Neuronal stem cell (in vitro differentiated cells): ENCODE results near the gene SLC39A11.

Experiments
- DNase-seq: peaks from one replicate; pipeline ENCODE4 v3.0.0-alpha.2; 2013; ENCODE audit warnings: low spot score
- H2AFZ ChIP-seq: one replicate; pipeline ENCODE4 v1.6.1; 2013; ENCODE audit warnings: mild to moderate bottlenecking, low read length, inconsistent platforms
- H2AK5ac ChIP-seq: 2 replicates; pipeline ENCODE4 v1.6.1; 2013; ENCODE audit warnings: low read depth, mild to moderate bottlenecking, inconsistent platforms, low read length, moderate library complexity, mixed read lengths
- H2BK120ac ChIP-seq: 2 replicates; pipeline ENCODE4 v1.6.1; 2013; ENCODE audit warnings: low read depth, mild to moderate bottlenecking, inconsistent platforms, low read length, moderate library complexity, mixed read lengths
- H2BK12ac ChIP-seq: one replicate; pipeline ENCODE4 v1.6.1; 2013; ENCODE audit warnings: low read length, inconsistent platforms
- H2BK15ac ChIP-seq: 2 replicates; pipeline ENCODE4 v1.6.1; 2013; ENCODE audit warnings: mild to moderate bottlenecking, low read length, inconsistent platforms, mixed read lengths
- H2BK5ac ChIP-seq: one replicate; pipeline ENCODE4 v1.6.1; 2013; ENCODE audit warnings: inconsistent platforms, mild to moderate bottlenecking, low read length, moderate library complexity
- H3K14ac ChIP-seq: one replicate; pipeline ENCODE4 v1.6.1; 2013; ENCODE audit warnings: low read length, inconsistent platforms
- H3K18ac ChIP-seq: 2 replicates; pipeline ENCODE4 v1.6.1; 2013; ENCODE audit warnings: low read length, inconsistent platforms
- H3K23ac ChIP-seq: 2 replicates; pipeline ENCODE4 v1.6.1; 2013; ENCODE audit warnings: low read depth, mild to moderate bottlenecking, mixed read lengths, low read length, inconsistent platforms; ENCODE audit not compliant: poor library complexity
- H3K27ac ChIP-seq: replicated peaks from 3 replicates; pipeline ENCODE4 v1.5.1; 2013; ENCODE audit warnings: low read length, inconsistent platforms
- H3K27me3 ChIP-seq, 3 experiments: 2 replicates each; pipeline ENCODE4 v1.6.1; 2013; ENCODE audit warnings: low read length in 3 of 3, mild to moderate bottlenecking in 2 of 3, inconsistent platforms in 1 of 3, low read depth in 1 of 3, mixed read lengths in 1 of 3, moderate library complexity in 1 of 3; ENCODE audit not compliant: control insufficient read depth in 3 of 3, insufficient read depth in 3 of 3
- H3K36me3 ChIP-seq, 2 donors: replicated peaks in 1 of 2; 2 replicates each; pipeline ENCODE4 v1.6.1; 2013; ENCODE audit warnings: low read length in 2 of 2; ENCODE audit not compliant: control insufficient read depth in 2 of 2, insufficient read depth in 2 of 2
- H3K4ac ChIP-seq: 2 replicates; pipeline ENCODE4 v1.6.1; 2013; ENCODE audit warnings: inconsistent platforms, mild to moderate bottlenecking, low read length, moderate library complexity
- H3K4me1 ChIP-seq, 2 donors: 1 replicate in 1 of 2; 2 replicates in 1 of 2; pipeline ENCODE4 v1.6.1; 2013; ENCODE audit warnings: low read length in 2 of 2, low read depth in 1 of 2; ENCODE audit not compliant: control insufficient read depth in 2 of 2, insufficient read depth in 1 of 2
- H3K4me2 ChIP-seq: one replicate; pipeline ENCODE4 v1.6.1; 2013; ENCODE audit warnings: mild to moderate bottlenecking, low read length, inconsistent platforms; ENCODE audit not compliant: insufficient read depth, poor library complexity, severe bottlenecking
- H3K4me3 ChIP-seq, 2 donors: 2 replicates each; pipeline ENCODE4 v1.5.1; 2013; ENCODE audit warnings: low read length in 2 of 2, mild to moderate bottlenecking in 2 of 2, inconsistent platforms in 1 of 2, moderate library complexity in 1 of 2
- H3K79me1 ChIP-seq: one replicate; pipeline ENCODE4 v1.6.1; 2013; ENCODE audit warnings: low read depth, mild to moderate bottlenecking, inconsistent platforms, low read length, moderate library complexity
- H3K9ac ChIP-seq: one replicate; pipeline ENCODE4 v1.6.1; 2013; ENCODE audit warnings: mild to moderate bottlenecking, low read depth, low read length, inconsistent platforms; ENCODE audit not compliant: poor library complexity
- H3K9me3 ChIP-seq, 2 donors: replicated peaks in 1 of 2; 2 replicates each; pipeline versions ENCODE3 to v1.6.1; 2013; ENCODE audit warnings: low read length in 2 of 2, mild to moderate bottlenecking in 2 of 2, inconsistent platforms in 1 of 2, low read depth in 1 of 2, mixed read lengths in 1 of 2, moderate library complexity in 1 of 2; ENCODE audit not compliant: control insufficient read depth in 2 of 2, insufficient read depth in 1 of 2
- H4K8ac ChIP-seq: one replicate; pipeline ENCODE4 v1.6.1; 2013; ENCODE audit warnings: low read depth, mild to moderate bottlenecking, inconsistent platforms, low read length, moderate library complexity
- H4K91ac ChIP-seq: one replicate; pipeline ENCODE4 v1.6.1; 2013; ENCODE audit warnings: low read length, low read depth, mild to moderate bottlenecking, inconsistent platforms; ENCODE audit not compliant: poor library complexity
- WGBS, 2 donors: extraction: QIAGEN DNeasy Blood & Tissue Kit; methylation state at CpG; one replicate each; pipeline ENCODE4 v1.1.7; 2013; ENCODE audit warnings: missing lambda C conversion rate in 2 of 2, mixed read lengths in 1 of 2; ENCODE audit not compliant: insufficient read length in 2 of 2, insufficient replicate concordance in 1 of 2; ENCODE audit errors: extremely low coverage in 2 of 2; 5-methylcytosine and 5-hydroxymethylcytosine counted together

Gene SLC39A11

GRCh38 chr17:72878975-72879660 lies 213.4 kb downstream of the SLC39A11 start:
- no peak overlapping the region for H2BK5ac ChIP-seq
- peaks cover 4 to 5% of the 10 kb centered on the region in 2 donors for H3K9me3 ChIP-seq
- H3K4me2 ChIP-seq: no peak overlapping the region
- no peak overlapping the region for H3K18ac ChIP-seq
- H3K27me3 ChIP-seq: no peaks in the 10 kb centered on the region
- no peaks in the 10 kb centered on the region for H3K79me1 ChIP-seq
- no peak overlapping the region for H2BK12ac ChIP-seq
- no peak overlapping the region for H2AK5ac ChIP-seq
- no peak overlapping the region for H3K27ac ChIP-seq
- WGBS, 2 donors: no CpG with 5 or more reads among the region's 6 CpGs
- no peaks in the 10 kb centered on the region for H3K36me3 ChIP-seq
- no peak overlapping the region for H3K4me3 ChIP-seq
- H2AFZ ChIP-seq: no peak overlapping the region
- H4K91ac ChIP-seq: no peak overlapping the region
- H3K4ac ChIP-seq: no peak overlapping the region
- no peak for DNase-seq
- H2BK120ac ChIP-seq: no peak overlapping the region
- no peak overlapping the region for H2BK15ac ChIP-seq
- H3K14ac ChIP-seq: no peak overlapping the region
- H3K4me1 ChIP-seq: no peaks in the 10 kb centered on the region
- no peak overlapping the region for H3K23ac ChIP-seq
- no peak overlapping the region for H3K9ac ChIP-seq
- H4K8ac ChIP-seq: no peak overlapping the region

- no peak overlapping the region for H2AK5ac ChIP-seq
- H3K4me2 ChIP-seq: no peak overlapping the region
- H3K4me1 ChIP-seq: no peaks in the 10 kb centered on the region
- H3K18ac ChIP-seq: no peak overlapping the region
- H3K27me3 ChIP-seq: no peaks in the 10 kb centered on the region
- no peak overlapping the region for H3K4me3 ChIP-seq
- DNase-seq: no peak
- no peak overlapping the region for H4K91ac ChIP-seq
- H2BK15ac ChIP-seq: no peak overlapping the region
- H3K27ac ChIP-seq: no peak overlapping the region
- H3K79me1 ChIP-seq: no peaks in the 10 kb centered on the region
- WGBS, 2 donors: no CpG with 5 or more reads among the region's 8 CpGs
- no peak overlapping the region for H3K9ac ChIP-seq
- no peak overlapping the region for H2BK120ac ChIP-seq
- no peaks in the 10 kb centered on the region for H3K36me3 ChIP-seq
- H2BK5ac ChIP-seq: no peak overlapping the region
- no peak overlapping the region for H4K8ac ChIP-seq
- no peak overlapping the region for H3K14ac ChIP-seq
- no peak overlapping the region for H3K23ac ChIP-seq
- no peak overlapping the region for H2BK12ac ChIP-seq
- H3K9me3 ChIP-seq: peaks cover 4 to 5% of the 10 kb centered on the region in 2 donors
- no peak overlapping the region for H3K4ac ChIP-seq
- H2AFZ ChIP-seq: no peak overlapping the region
Measured at GRCh38 chr17:72877348-72877747, 215.1 kb downstream of the SLC39A11 start.

GRCh38 chr17:72876413-72876812 lies 216.1 kb downstream of the SLC39A11 start:
- no peak overlapping the region for H3K4me3 ChIP-seq
- H3K27ac ChIP-seq: no peak overlapping the region
- no peak overlapping the region for H3K4me2 ChIP-seq
- H2BK12ac ChIP-seq: no peak overlapping the region
- no CpG with 5 or more reads among the region's 1 CpG for WGBS, 2 donors
- H3K36me3 ChIP-seq: no peaks in the 10 kb centered on the region
- H3K23ac ChIP-seq: no peak overlapping the region
- H2AK5ac ChIP-seq: no peak overlapping the region
- H4K91ac ChIP-seq: no peak overlapping the region
- DNase-seq: no peak
- H2BK5ac ChIP-seq: no peak overlapping the region
- H2BK15ac ChIP-seq: no peak overlapping the region
- no peaks in the 10 kb centered on the region for H3K79me1 ChIP-seq
- H3K9me3 ChIP-seq: peaks cover 4 to 5% of the 10 kb centered on the region in 2 donors
- no peaks in the 10 kb centered on the region for H3K4me1 ChIP-seq
- no peak overlapping the region for H3K4ac ChIP-seq
- H2BK120ac ChIP-seq: no peak overlapping the region
- H2AFZ ChIP-seq: no peak overlapping the region
- H3K14ac ChIP-seq: no peak overlapping the region
- H3K27me3 ChIP-seq: no peaks in the 10 kb centered on the region
- H4K8ac ChIP-seq: no peak overlapping the region
- no peak overlapping the region for H3K9ac ChIP-seq
- H3K18ac ChIP-seq: no peak overlapping the region

- no peak overlapping the region for H3K14ac ChIP-seq
- no peak overlapping the region for H2BK120ac ChIP-seq
- no CpG with 5 or more reads among the region's 5 CpGs for WGBS, 2 donors
Measured at GRCh38 chr17:72875361-72875760, 217.1 kb downstream of the SLC39A11 start.

More at GRCh38 chr17:72875361-72875760, 217.1 kb downstream of the SLC39A11 start:
- Histone ChIP-seq H2BK5ac (no peak overlapping the region), H3K79me1 (no peaks in the 10 kb centered on the region), H3K27me3 (no peaks in the 10 kb centered on the region), H3K9me3 (peaks cover 4 to 5% of the 10 kb centered on the region in 2 donors), H3K23ac (no peak overlapping the region), H3K4me1 (no peaks in the 10 kb centered on the region), H4K8ac (no peak overlapping the region), H3K4me3 (no peak overlapping the region), H2BK15ac (no peak overlapping the region), H3K18ac (no peak overlapping the region), H2AFZ (no peak overlapping the region), H2BK12ac (no peak overlapping the region), H3K9ac (no peak overlapping the region), H3K36me3 (no peaks in the 10 kb centered on the region), H2AK5ac (no peak overlapping the region), H3K4ac (no peak overlapping the region), H4K91ac (no peak overlapping the region), H3K4me2 (no peak overlapping the region), H3K27ac (no peak overlapping the region)
- no peak for DNase-seq
